Suprapubic skin (tissue), 3 donors: Measurements from ENCODE around the gene SHROOM4.

Experiments
- EP300 ChIP-seq: sonication (generic); formaldehyde crosslinking; IDR thresholded peaks from one replicate; pipeline ENCODE4 v1.6.1; 2017; ENCODE audit warnings: antibody characterized with exemption
- POLR2A ChIP-seq, 2 donors: fragments of 450-650 bp; IDR thresholded peaks; one replicate each; pipeline ENCODE4 v1.6.1; 2017; ENCODE audit warnings: antibody characterized with exemption in 2 of 2, mild to moderate bottlenecking in 2 of 2, moderate library complexity in 2 of 2
- TF ChIP-seq, protein P1 (sequence below), 2 donors: fragments of 200-600 bp in 1 of 2; fragments of 450-650 bp in 1 of 2; sonication (generic) in 1 of 2; IDR thresholded peaks; one replicate each; pipeline ENCODE4 v1.5.1; 2016 to 2019; ENCODE audit warnings: antibody characterized with exemption in 2 of 2, mild to moderate bottlenecking in 1 of 2, moderate library complexity in 1 of 2

DNA sequence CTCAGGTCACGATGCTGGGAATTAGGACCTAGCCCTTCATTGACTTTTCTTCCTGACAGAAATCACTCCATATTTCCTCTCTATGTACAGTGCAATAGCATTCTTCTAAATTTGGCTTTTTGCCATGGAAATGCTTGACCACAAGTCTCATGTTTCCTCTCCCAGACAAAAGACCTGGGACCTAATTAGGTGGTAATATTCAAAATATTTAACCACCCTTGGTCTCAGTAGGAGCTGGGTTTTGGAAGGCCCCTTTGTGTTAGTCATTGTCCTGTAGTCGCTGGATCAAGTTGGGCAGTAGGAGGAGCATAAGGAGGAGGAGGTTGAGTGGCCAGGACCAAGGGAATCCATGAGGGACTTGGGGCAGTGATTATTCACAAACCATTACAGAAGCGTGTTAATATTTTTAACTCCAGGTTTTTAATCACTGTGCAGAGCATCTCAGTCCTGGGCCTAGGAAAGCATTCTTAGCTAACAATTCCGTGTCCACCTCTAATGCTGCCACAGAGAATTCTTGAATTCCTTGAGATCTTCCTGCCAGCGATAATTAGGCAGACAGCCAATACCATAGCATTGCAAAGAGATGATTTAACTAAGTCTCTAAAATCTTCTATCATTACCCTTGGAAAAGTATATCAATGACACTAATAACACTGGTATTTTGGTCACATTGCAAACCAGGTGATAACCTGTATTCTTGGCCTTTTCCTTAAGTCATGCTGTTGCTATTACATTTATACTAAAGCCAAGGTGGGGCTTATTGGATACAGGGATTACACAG is 25.0 kb upstream of the SHROOM4 start:
- TF ChIP-seq, protein P1, sequence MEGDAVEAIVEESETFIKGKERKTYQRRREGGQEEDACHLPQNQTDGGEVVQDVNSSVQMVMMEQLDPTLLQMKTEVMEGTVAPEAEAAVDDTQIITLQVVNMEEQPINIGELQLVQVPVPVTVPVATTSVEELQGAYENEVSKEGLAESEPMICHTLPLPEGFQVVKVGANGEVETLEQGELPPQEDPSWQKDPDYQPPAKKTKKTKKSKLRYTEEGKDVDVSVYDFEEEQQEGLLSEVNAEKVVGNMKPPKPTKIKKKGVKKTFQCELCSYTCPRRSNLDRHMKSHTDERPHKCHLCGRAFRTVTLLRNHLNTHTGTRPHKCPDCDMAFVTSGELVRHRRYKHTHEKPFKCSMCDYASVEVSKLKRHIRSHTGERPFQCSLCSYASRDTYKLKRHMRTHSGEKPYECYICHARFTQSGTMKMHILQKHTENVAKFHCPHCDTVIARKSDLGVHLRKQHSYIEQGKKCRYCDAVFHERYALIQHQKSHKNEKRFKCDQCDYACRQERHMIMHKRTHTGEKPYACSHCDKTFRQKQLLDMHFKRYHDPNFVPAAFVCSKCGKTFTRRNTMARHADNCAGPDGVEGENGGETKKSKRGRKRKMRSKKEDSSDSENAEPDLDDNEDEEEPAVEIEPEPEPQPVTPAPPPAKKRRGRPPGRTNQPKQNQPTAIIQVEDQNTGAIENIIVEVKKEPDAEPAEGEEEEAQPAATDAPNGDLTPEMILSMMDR (IDR thresholded peaks at IDR 0.05): no peak
- TF ChIP-seq EP300 (no peak), POLR2A (IDR thresholded peaks at IDR 0.05) (no peak)
